WTC11 (cell line): ENCODE data around the gene MRTFA. TPM values are rescaled to one million over a fixed set of nuclear protein-coding genes. Genes with fewer than 3 reads are reported as not detected.

Source experiments
- ATAC-seq: fragments of 200-7000 bp; cut with Tn5 transposase; 2 replicates; pipeline ENCODE4 v1.10.0; 2021; ENCODE audit warnings: mild to moderate bottlenecking, moderate library complexity
- CTCF ChIA-PET: fragments of 300-600 bp; sonication (Branson Sonifier 250); formaldehyde crosslinking; loops from one replicate; lab custom pipeline; 2021; ENCODE audit warnings: antibody characterized with exemption; lab: Charles Lee
- POLR2A ChIA-PET: fragments of 350-600 bp; sonication (Branson Sonifier 250); formaldehyde crosslinking; loops from one replicate; lab custom pipeline; 2021; ENCODE audit warnings: antibody characterized with exemption; lab: Charles Lee
- DNase-seq: peaks from one replicate; pipeline ENCODE4 v3.0.0; 2021; ENCODE audit warnings: low spot score
- H3K27ac Mint-ChIP-seq: 2 replicates; pipeline ENCODE4 v1.8.0; 2021; ENCODE audit warnings: mixed read lengths
- H3K27me3 Mint-ChIP-seq: 2 replicates; pipeline ENCODE4 v1.8.0; 2021; ENCODE audit warnings: low read depth, mild to moderate bottlenecking, moderate library complexity, mixed read lengths
- H3K36me3 Mint-ChIP-seq: 2 replicates; pipeline ENCODE4 v1.8.0; 2021; ENCODE audit warnings: mixed read lengths
- H3K4me1 Mint-ChIP-seq: 2 replicates; pipeline ENCODE4 v1.8.0; 2022; ENCODE audit warnings: mixed read lengths
- H3K4me3 Mint-ChIP-seq: 2 replicates; pipeline ENCODE4 v1.8.0; 2021; ENCODE audit warnings: mild to moderate bottlenecking, moderate library complexity, mixed read lengths
- H3K9me3 Mint-ChIP-seq: 2 replicates; pipeline ENCODE4 v1.8.0; 2021; ENCODE audit warnings: mixed read lengths
- CREB1 ChIP-seq: sonication (generic); formaldehyde crosslinking; IDR thresholded peaks from 2 replicates; pipeline ENCODE4 v1.8.0; 2023; ENCODE audit warnings: mild to moderate bottlenecking, missing genetic modification reagents
- EMX1 ChIP-seq: fragments of 250-450 bp; sonication (Bioruptor Pico); IDR thresholded peaks from 2 replicates; pipeline ENCODE4 v1.8.0; 2021; ENCODE audit warnings: mild to moderate bottlenecking
- FOXJ3 ChIP-seq: sonication (generic); formaldehyde crosslinking; IDR thresholded peaks from 2 replicates; pipeline ENCODE4 v1.9.0; 2021; ENCODE audit warnings: missing genetic modification reagents, mild to moderate bottlenecking, borderline replicate concordance
- IRF2 ChIP-seq: sonication (generic); formaldehyde crosslinking; IDR thresholded peaks from 2 replicates; pipeline ENCODE4 v1.8.0; 2022; ENCODE audit warnings: low read depth, missing genetic modification reagents, borderline replicate concordance
- JAZF1 ChIP-seq: fragments of 250-450 bp; sonication (Bioruptor Pico); IDR thresholded peaks from 2 replicates; pipeline ENCODE4 v1.9.0; 2021; ENCODE audit warnings: moderate library complexity, mild to moderate bottlenecking, inconsistent platforms
- NR2C2 ChIP-seq: sonication (generic); formaldehyde crosslinking; IDR thresholded peaks from 2 replicates; pipeline ENCODE4 v1.8.0; 2022; ENCODE audit warnings: mild to moderate bottlenecking, missing genetic modification reagents
- NR3C1 ChIP-seq: sonication (generic); formaldehyde crosslinking; conservative IDR thresholded peaks from 2 replicates; pipeline ENCODE4 v1.8.1; 2023; ENCODE audit warnings: low read depth, mild to moderate bottlenecking, missing genetic modification reagents
- RELA ChIP-seq: sonication (generic); formaldehyde crosslinking; IDR thresholded peaks from 2 replicates; pipeline ENCODE4 v1.8.1; 2022; ENCODE audit warnings: missing genetic modification reagents, mild to moderate bottlenecking, borderline replicate concordance
- SMAD3 ChIP-seq: sonication (generic); formaldehyde crosslinking; IDR thresholded peaks from 2 replicates; pipeline ENCODE4 v1.8.0; 2022; ENCODE audit warnings: missing genetic modification reagents, mild to moderate bottlenecking, borderline replicate concordance
- SMAD4 ChIP-seq: sonication (generic); formaldehyde crosslinking; IDR thresholded peaks from 2 replicates; pipeline ENCODE4 v1.8.0; 2022; ENCODE audit warnings: mild to moderate bottlenecking, missing genetic modification reagents
- SOX15 ChIP-seq: fragments of 250-450 bp; sonication (Bioruptor Pico); IDR thresholded peaks from 2 replicates; pipeline ENCODE4 v1.9.0; 2021; ENCODE audit warnings: mild to moderate bottlenecking
- SP1 ChIP-seq: sonication (generic); formaldehyde crosslinking; conservative IDR thresholded peaks from 2 replicates; pipeline ENCODE4 v1.8.1; 2022; ENCODE audit warnings: missing genetic modification reagents
- TP53 ChIP-seq: sonication (generic); formaldehyde crosslinking; IDR thresholded peaks from 2 replicates; pipeline ENCODE4 v1.8.1; 2023; ENCODE audit warnings: mild to moderate bottlenecking, missing genetic modification reagents
- ZNF263 ChIP-seq: sonication (generic); formaldehyde crosslinking; IDR thresholded peaks from 2 replicates; pipeline ENCODE4 v1.8.1; 2022; ENCODE audit warnings: low read depth, mild to moderate bottlenecking, moderate library complexity, missing genetic modification reagents
- total RNA-seq: library from RNA; stranded (reverse); gene quantifications from 3 replicates; pipeline ENCODE4 v1.2.3, GENCODE V29; 2021
- TF ChIP-seq, protein P1 (sequence below): fragments of 250-450 bp; sonication (Bioruptor Pico); IDR thresholded peaks from 2 replicates; pipeline ENCODE4 v1.9.0; 2021; ENCODE audit warnings: mild to moderate bottlenecking
- TF ChIP-seq, protein P2 (sequence below): sonication (generic); formaldehyde crosslinking; conservative IDR thresholded peaks from 2 replicates; pipeline ENCODE4 v1.8.1; 2023; ENCODE audit warnings: mild to moderate bottlenecking, low read depth, missing genetic modification reagents, moderate library complexity
- TF ChIP-seq, protein P3 (sequence below): sonication (generic); formaldehyde crosslinking; IDR thresholded peaks from 2 replicates; pipeline ENCODE4 v1.8.1; 2022; ENCODE audit warnings: low read depth, mild to moderate bottlenecking, moderate library complexity, missing genetic modification reagents, borderline replicate concordance
- TF ChIP-seq, protein P4 (sequence below): sonication (generic); formaldehyde crosslinking; IDR thresholded peaks from 2 replicates; pipeline ENCODE4 v1.8.1; 2022; ENCODE audit warnings: mild to moderate bottlenecking, missing genetic modification reagents, moderate library complexity, borderline replicate concordance
- TF ChIP-seq, protein P5 (sequence below): sonication (generic); formaldehyde crosslinking; IDR thresholded peaks from 2 replicates; pipeline ENCODE4 v1.8.0; 2022; ENCODE audit warnings: missing genetic modification reagents
- TF ChIP-seq, protein P6 (sequence below): fragments of 250-450 bp; sonication (Bioruptor Pico); IDR thresholded peaks from 2 replicates; pipeline ENCODE4 v1.9.0; 2021; ENCODE audit warnings: mild to moderate bottlenecking, borderline replicate concordance

Gene MRTFA
- total RNA-seq, 1 experiment from 2014 or later, result 48.4 TPM

DNA sequence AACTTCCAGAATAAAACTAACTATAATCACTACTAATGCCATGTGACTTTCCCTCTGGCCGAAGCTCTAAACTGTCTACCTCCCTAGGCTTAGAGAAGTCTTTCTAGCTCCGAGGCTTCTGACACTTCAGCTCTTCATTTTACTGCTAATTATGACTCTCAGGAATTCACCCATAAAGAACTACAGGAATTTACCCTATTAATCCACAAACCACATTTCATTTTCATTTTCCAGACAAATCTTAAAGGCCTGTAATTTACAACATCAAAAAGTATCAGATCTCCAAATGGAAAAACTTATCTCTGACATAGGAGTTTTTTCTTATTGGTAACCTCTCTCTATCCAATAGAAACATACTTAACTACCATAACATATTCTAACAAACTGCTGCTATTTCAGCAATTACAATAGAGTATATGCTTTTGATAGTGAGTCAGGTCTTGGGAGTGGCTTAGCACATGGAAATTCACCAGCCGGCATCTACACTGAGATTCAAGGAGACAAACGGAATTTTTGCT lies 33.4 kb downstream of the MRTFA start (continued):
- TF ChIP-seq ZNF263 (no peak), TP53 (CRISPR knock-in tag) (no peak), SMAD3 (CRISPR knock-in tag) (no peak), CREB1 (no peak), SMAD4 (no peak), EMX1 (CRISPR knock-in tag) (no peak), IRF2 (CRISPR knock-in tag) (no peak)
- TF ChIP-seq, protein P1, sequence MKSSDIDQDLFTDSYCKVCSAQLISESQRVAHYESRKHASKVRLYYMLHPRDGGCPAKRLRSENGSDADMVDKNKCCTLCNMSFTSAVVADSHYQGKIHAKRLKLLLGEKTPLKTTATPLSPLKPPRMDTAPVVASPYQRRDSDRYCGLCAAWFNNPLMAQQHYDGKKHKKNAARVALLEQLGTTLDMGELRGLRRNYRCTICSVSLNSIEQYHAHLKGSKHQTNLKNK (CRISPR knock-in tag), result no peak

DNA sequence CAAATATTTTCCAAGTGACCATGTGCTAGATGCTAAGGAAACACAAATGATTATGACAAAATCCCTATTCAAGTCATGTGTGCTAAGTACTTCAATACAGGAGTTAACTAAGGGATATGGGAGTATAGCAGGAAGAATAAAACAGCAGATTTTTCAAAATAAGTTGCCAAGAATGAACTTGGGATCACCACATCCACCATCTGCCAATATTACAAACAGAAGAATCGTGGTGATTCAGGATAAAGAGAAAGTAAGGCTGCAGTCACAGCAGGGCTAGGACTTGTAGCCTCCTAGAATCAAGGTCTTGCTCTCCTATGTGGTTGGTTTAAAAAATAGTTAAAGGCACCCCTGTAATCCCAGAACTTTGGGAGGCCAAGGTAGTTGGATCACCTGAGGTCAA lies 34.3 kb downstream of the MRTFA start:
- Mint-ChIP-seq H3K9me3 (no peaks in the 10 kb centered on the region), H3K36me3 (no peaks in the 10 kb centered on the region), H3K27me3 (no peaks in the 10 kb centered on the region), H3K4me1 (peaks cover 57% of the 10 kb centered on the region), H3K4me3 (no peak overlapping the region), H3K27ac (peak overlapping the region; percentile 76)
- ChIA-PET CTCF (no interaction called here), POLR2A (no interaction called here)
- no peak for DNase-seq
- no peak for TF ChIP-seq SOX15
- TF ChIP-seq, protein P2, sequence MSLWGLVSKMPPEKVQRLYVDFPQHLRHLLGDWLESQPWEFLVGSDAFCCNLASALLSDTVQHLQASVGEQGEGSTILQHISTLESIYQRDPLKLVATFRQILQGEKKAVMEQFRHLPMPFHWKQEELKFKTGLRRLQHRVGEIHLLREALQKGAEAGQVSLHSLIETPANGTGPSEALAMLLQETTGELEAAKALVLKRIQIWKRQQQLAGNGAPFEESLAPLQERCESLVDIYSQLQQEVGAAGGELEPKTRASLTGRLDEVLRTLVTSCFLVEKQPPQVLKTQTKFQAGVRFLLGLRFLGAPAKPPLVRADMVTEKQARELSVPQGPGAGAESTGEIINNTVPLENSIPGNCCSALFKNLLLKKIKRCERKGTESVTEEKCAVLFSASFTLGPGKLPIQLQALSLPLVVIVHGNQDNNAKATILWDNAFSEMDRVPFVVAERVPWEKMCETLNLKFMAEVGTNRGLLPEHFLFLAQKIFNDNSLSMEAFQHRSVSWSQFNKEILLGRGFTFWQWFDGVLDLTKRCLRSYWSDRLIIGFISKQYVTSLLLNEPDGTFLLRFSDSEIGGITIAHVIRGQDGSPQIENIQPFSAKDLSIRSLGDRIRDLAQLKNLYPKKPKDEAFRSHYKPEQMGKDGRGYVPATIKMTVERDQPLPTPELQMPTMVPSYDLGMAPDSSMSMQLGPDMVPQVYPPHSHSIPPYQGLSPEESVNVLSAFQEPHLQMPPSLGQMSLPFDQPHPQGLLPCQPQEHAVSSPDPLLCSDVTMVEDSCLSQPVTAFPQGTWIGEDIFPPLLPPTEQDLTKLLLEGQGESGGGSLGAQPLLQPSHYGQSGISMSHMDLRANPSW (CRISPR knock-in tag), result no peak
- TF ChIP-seq, protein P3, sequence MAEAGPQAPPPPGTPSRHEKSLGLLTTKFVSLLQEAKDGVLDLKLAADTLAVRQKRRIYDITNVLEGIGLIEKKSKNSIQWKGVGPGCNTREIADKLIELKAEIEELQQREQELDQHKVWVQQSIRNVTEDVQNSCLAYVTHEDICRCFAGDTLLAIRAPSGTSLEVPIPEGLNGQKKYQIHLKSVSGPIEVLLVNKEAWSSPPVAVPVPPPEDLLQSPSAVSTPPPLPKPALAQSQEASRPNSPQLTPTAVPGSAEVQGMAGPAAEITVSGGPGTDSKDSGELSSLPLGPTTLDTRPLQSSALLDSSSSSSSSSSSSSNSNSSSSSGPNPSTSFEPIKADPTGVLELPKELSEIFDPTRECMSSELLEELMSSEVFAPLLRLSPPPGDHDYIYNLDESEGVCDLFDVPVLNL, result no peak
- TF ChIP-seq, protein P4, sequence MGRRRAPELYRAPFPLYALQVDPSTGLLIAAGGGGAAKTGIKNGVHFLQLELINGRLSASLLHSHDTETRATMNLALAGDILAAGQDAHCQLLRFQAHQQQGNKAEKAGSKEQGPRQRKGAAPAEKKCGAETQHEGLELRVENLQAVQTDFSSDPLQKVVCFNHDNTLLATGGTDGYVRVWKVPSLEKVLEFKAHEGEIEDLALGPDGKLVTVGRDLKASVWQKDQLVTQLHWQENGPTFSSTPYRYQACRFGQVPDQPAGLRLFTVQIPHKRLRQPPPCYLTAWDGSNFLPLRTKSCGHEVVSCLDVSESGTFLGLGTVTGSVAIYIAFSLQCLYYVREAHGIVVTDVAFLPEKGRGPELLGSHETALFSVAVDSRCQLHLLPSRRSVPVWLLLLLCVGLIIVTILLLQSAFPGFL (CRISPR knock-in tag), result no peak
- ATAC-seq, result no peak

DNA sequence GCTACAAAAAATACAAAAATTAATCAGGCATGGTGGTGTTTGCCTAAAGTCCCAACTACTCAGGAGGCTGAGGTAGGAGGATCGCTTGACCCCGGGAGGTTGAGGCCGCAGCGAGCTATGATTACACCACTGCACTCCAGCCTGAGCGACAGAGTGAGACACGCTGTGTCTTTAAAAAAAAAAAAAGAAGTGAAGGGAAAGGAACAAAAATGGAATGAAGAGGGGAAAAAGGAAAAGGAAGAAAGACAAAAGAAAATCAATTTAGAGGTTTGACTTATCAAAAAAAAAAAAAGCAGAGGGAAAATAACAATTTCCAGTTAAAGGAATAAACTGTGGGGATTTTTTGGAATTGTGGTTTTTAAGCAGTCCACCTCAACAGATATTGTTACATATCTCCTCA lies 36.8 kb downstream of the MRTFA start:
- POLR2A ChIA-PET, result no interaction called here
- H3K36me3 Mint-ChIP-seq, result no peaks in the 10 kb centered on the region
- no peak overlapping the region for H3K4me3 Mint-ChIP-seq
- peaks cover 44% of the 10 kb centered on the region for H3K4me1 Mint-ChIP-seq
- H3K9me3 Mint-ChIP-seq, result no peaks in the 10 kb centered on the region
- CTCF ChIA-PET, result interaction anchor here (0.8 kb wide), 1 partner anchor 24 kb away, joined by 3 read pairs; no protein-coding TSS in a partner anchor
- ATAC-seq (no peak), DNase-seq (no peak)
- H3K27me3 Mint-ChIP-seq, result no peaks in the 10 kb centered on the region
- H3K27ac Mint-ChIP-seq, result no peak overlapping the region; the same call in 1 of the 2 replicates
- no peak for TF ChIP-seq RELA (CRISPR knock-in tag)
- TF ChIP-seq, protein P5, sequence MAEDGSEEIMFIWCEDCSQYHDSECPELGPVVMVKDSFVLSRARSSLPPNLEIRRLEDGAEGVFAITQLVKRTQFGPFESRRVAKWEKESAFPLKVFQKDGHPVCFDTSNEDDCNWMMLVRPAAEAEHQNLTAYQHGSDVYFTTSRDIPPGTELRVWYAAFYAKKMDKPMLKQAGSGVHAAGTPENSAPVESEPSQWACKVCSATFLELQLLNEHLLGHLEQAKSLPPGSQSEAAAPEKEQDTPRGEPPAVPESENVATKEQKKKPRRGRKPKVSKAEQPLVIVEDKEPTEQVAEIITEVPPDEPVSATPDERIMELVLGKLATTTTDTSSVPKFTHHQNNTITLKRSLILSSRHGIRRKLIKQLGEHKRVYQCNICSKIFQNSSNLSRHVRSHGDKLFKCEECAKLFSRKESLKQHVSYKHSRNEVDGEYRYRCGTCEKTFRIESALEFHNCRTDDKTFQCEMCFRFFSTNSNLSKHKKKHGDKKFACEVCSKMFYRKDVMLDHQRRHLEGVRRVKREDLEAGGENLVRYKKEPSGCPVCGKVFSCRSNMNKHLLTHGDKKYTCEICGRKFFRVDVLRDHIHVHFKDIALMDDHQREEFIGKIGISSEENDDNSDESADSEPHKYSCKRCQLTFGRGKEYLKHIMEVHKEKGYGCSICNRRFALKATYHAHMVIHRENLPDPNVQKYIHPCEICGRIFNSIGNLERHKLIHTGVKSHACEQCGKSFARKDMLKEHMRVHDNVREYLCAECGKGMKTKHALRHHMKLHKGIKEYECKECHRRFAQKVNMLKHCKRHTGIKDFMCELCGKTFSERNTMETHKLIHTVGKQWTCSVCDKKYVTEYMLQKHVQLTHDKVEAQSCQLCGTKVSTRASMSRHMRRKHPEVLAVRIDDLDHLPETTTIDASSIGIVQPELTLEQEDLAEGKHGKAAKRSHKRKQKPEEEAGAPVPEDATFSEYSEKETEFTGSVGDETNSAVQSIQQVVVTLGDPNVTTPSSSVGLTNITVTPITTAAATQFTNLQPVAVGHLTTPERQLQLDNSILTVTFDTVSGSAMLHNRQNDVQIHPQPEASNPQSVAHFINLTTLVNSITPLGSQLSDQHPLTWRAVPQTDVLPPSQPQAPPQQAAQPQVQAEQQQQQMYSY (CRISPR knock-in tag), result no peak
- TF ChIP-seq, protein P6, sequence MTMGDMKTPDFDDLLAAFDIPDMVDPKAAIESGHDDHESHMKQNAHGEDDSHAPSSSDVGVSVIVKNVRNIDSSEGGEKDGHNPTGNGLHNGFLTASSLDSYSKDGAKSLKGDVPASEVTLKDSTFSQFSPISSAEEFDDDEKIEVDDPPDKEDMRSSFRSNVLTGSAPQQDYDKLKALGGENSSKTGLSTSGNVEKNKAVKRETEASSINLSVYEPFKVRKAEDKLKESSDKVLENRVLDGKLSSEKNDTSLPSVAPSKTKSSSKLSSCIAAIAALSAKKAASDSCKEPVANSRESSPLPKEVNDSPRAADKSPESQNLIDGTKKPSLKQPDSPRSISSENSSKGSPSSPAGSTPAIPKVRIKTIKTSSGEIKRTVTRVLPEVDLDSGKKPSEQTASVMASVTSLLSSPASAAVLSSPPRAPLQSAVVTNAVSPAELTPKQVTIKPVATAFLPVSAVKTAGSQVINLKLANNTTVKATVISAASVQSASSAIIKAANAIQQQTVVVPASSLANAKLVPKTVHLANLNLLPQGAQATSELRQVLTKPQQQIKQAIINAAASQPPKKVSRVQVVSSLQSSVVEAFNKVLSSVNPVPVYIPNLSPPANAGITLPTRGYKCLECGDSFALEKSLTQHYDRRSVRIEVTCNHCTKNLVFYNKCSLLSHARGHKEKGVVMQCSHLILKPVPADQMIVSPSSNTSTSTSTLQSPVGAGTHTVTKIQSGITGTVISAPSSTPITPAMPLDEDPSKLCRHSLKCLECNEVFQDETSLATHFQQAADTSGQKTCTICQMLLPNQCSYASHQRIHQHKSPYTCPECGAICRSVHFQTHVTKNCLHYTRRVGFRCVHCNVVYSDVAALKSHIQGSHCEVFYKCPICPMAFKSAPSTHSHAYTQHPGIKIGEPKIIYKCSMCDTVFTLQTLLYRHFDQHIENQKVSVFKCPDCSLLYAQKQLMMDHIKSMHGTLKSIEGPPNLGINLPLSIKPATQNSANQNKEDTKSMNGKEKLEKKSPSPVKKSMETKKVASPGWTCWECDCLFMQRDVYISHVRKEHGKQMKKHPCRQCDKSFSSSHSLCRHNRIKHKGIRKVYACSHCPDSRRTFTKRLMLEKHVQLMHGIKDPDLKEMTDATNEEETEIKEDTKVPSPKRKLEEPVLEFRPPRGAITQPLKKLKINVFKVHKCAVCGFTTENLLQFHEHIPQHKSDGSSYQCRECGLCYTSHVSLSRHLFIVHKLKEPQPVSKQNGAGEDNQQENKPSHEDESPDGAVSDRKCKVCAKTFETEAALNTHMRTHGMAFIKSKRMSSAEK (CRISPR knock-in tag), result no peak
- no peak for TF ChIP-seq SP1 (CRISPR knock-in tag)
- no peak for TF ChIP-seq NR2C2 (CRISPR knock-in tag)
- no peak for TF ChIP-seq JAZF1 (CRISPR knock-in tag)
- no peak for TF ChIP-seq NR3C1 (CRISPR knock-in tag)
- no peak for TF ChIP-seq FOXJ3 (CRISPR knock-in tag)
